ENCODE results near the gene RTL1.
A peak's percentile ranks its signal among the peaks of the same experiment; 100 is the strongest.

RTL1 gene

GRCh38 chr14:100881211-100882025 is 22.1 kb downstream of the RTL1 start:
- no peak for DNase-seq (ENCODE audit: low read depth)

GRCh38 chr14:100880271-100881101 is 23.0 kb downstream of the RTL1 start:
- DNase-seq (ENCODE audit: low read depth) = no peak

GRCh38 chr14:100879782-100880181 is 23.7 kb downstream of the RTL1 start:
- no peak for DNase-seq (ENCODE audit: low read depth)

GRCh38 chr14:100879194-100879593 is 24.3 kb downstream of the RTL1 start:
- no peak for DNase-seq (ENCODE audit: low read depth)

GRCh38 chr14:100878271-100879146 is 25.0 kb downstream of the RTL1 start:
- no peak for DNase-seq (ENCODE audit: low read depth)

GRCh38 chr14:100875861-100876590 is 27.5 kb downstream of the RTL1 start:
- no peak for DNase-seq (ENCODE audit: low read depth)

GRCh38 chr14:100875126-100875525 is 28.4 kb downstream of the RTL1 start:
- no peak for DNase-seq (ENCODE audit: low read depth)

- DNase-seq (ENCODE audit: low read depth) = no peak
Measured at GRCh38 chr14:100874411-100875091, 29.0 kb downstream of the RTL1 start.

GRCh38 chr14:100874051-100874410 is 29.5 kb downstream of the RTL1 start:
- no peak for DNase-seq (ENCODE audit: low read depth)

GRCh38 chr14:100873096-100873482 is 30.4 kb downstream of the RTL1 start:
- no peak for DNase-seq (ENCODE audit: low read depth)

GRCh38 chr14:100872259-100873095 is 31.0 kb downstream of the RTL1 start:
- DNase-seq (ENCODE audit: low read depth) = no peak

- peak; percentile 6 for DNase-seq (ENCODE audit: low read depth)
Measured at GRCh38 chr14:100871234-100872186, 32.0 kb downstream of the RTL1 start.

GRCh38 chr14:100868621-100869370 is 34.7 kb downstream of the RTL1 start:
- DNase-seq (ENCODE audit: low read depth) = no peak

GRCh38 chr14:100867631-100868315 is 35.7 kb downstream of the RTL1 start:
- DNase-seq (ENCODE audit: low read depth) = no peak

- no peak for DNase-seq (ENCODE audit: low read depth)
Measured at GRCh38 chr14:100866666-100867630, 36.6 kb downstream of the RTL1 start.

Data from fibroblast of the conjunctiva (primary cell).